MM.1S (cell line): Measurements from ENCODE around the gene R3HDM4.

Source experiments
- DNase-seq: peaks from one replicate; pipeline ENCODE4 v3.0.0-alpha.2; 2015
- H2AFZ ChIP-seq: fragments of 300-600 bp; sonication (generic); 2 replicates; pipeline ENCODE4 v1.6.0; 2016; ENCODE audit warnings: antibody characterized with exemption, low read length
- H3F3A ChIP-seq: fragments of 300-600 bp; sonication (generic); 2 replicates; pipeline ENCODE4 v1.6.1; 2016; ENCODE audit warnings: mild to moderate bottlenecking, antibody characterized with exemption, low read length, moderate library complexity, mixed read lengths; ENCODE audit not compliant: insufficient read depth
- H3K27ac ChIP-seq: fragments of 300-600 bp; sonication (generic); 2 replicates; pipeline ENCODE4 v1.5.1; 2016; ENCODE audit warnings: mild to moderate bottlenecking, low read length
- H3K27me3 ChIP-seq: fragments of 300-600 bp; sonication (generic); replicated peaks from 2 replicates; pipeline ENCODE4 v1.6.0; 2016; ENCODE audit warnings: low read length; ENCODE audit not compliant: insufficient read depth
- H3K36me3 ChIP-seq: fragments of 300-600 bp; sonication (generic); replicated peaks from 2 replicates; pipeline ENCODE4 v1.6.1; 2016; ENCODE audit warnings: mild to moderate bottlenecking, low read length, mixed read lengths; ENCODE audit not compliant: insufficient read depth
- H3K4me1 ChIP-seq: fragments of 300-600 bp; sonication (generic); 2 replicates; pipeline ENCODE4 v1.6.1; 2016; ENCODE audit warnings: low read length, mixed read lengths
- H3K4me2 ChIP-seq: fragments of 300-600 bp; sonication (generic); 2 replicates; pipeline ENCODE4 v1.6.0; 2016; ENCODE audit warnings: low read depth, low read length
- H3K4me3 ChIP-seq: fragments of 300-600 bp; sonication (generic); 2 replicates; pipeline ENCODE4 v1.5.1; 2016; ENCODE audit warnings: low read length, mixed read lengths
- H3K79me2 ChIP-seq: fragments of 300-600 bp; sonication (generic); 2 replicates; pipeline ENCODE4 v1.6.1; 2016; ENCODE audit warnings: mixed run types, low read length, mixed read lengths
- H3K9ac ChIP-seq: fragments of 300-600 bp; sonication (generic); 2 replicates; pipeline ENCODE4 v1.6.1; 2016; ENCODE audit warnings: low read length, mixed read lengths
- H3K9me2 ChIP-seq: fragments of 300-600 bp; sonication (generic); replicated peaks from 2 replicates; pipeline ENCODE4 v1.6.1; 2016; ENCODE audit warnings: mild to moderate bottlenecking, low read length, mixed read lengths; ENCODE audit not compliant: insufficient read depth
- H3K9me3 ChIP-seq: fragments of 300-600 bp; sonication (generic); replicated peaks from 2 replicates; pipeline ENCODE4 v1.6.1; 2016; ENCODE audit warnings: mild to moderate bottlenecking, low read length, mixed read lengths; ENCODE audit not compliant: insufficient read depth
- H4K20me1 ChIP-seq: fragments of 300-600 bp; sonication (generic); 2 replicates; pipeline ENCODE4 v1.6.1; 2016; ENCODE audit warnings: mild to moderate bottlenecking, low read length, moderate library complexity, mixed read lengths; ENCODE audit not compliant: insufficient read depth
- EZH2 ChIP-seq: fragments of 300-600 bp; sonication (generic); optimal IDR thresholded peaks from 2 replicates; pipeline ENCODE3; 2017; ENCODE audit warnings: low read depth, mild to moderate bottlenecking, antibody characterized with exemption, low read length, mixed read lengths
- EZH2phosphoT487 ChIP-seq: fragments of 300-600 bp; sonication (generic); IDR thresholded peaks from 2 replicates; pipeline ENCODE4 v1.6.1; 2018; ENCODE audit warnings: antibody characterized with exemption, low read length
- TF ChIP-seq, protein P1 (sequence below): fragments of 300-600 bp; sonication (generic); IDR thresholded peaks from 2 replicates; pipeline ENCODE4 v1.5.1; 2016; ENCODE audit warnings: antibody characterized with exemption, low read length, mixed read lengths

Gene R3HDM4

GRCh38 chr19:901216-902092, 11.6 kb downstream of the R3HDM4 start:
- no peaks in the 10 kb centered on the region for H3K9me2 ChIP-seq
- H3K79me2 ChIP-seq: no peaks in the 10 kb centered on the region
- H3K4me3 ChIP-seq: no peak overlapping the region
- no peak overlapping the region for H3K27ac ChIP-seq
- H3K27me3 ChIP-seq: no peaks in the 10 kb centered on the region
- DNase-seq: no peak
- no peak for TF ChIP-seq EZH2
- TF ChIP-seq, protein P1, sequence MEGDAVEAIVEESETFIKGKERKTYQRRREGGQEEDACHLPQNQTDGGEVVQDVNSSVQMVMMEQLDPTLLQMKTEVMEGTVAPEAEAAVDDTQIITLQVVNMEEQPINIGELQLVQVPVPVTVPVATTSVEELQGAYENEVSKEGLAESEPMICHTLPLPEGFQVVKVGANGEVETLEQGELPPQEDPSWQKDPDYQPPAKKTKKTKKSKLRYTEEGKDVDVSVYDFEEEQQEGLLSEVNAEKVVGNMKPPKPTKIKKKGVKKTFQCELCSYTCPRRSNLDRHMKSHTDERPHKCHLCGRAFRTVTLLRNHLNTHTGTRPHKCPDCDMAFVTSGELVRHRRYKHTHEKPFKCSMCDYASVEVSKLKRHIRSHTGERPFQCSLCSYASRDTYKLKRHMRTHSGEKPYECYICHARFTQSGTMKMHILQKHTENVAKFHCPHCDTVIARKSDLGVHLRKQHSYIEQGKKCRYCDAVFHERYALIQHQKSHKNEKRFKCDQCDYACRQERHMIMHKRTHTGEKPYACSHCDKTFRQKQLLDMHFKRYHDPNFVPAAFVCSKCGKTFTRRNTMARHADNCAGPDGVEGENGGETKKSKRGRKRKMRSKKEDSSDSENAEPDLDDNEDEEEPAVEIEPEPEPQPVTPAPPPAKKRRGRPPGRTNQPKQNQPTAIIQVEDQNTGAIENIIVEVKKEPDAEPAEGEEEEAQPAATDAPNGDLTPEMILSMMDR: no peak
- no peak for TF ChIP-seq EZH2phosphoT487
- H3K36me3 ChIP-seq: no peaks in the 10 kb centered on the region
- H3K4me2 ChIP-seq: no peak overlapping the region
- H4K20me1 ChIP-seq: no peaks in the 10 kb centered on the region
- H3K9me3 ChIP-seq: no peaks in the 10 kb centered on the region
- H2AFZ ChIP-seq: no peak overlapping the region
- H3F3A ChIP-seq: no peaks in the 10 kb centered on the region
- H3K9ac ChIP-seq: no peak overlapping the region
- no peaks in the 10 kb centered on the region for H3K4me1 ChIP-seq

- Histone ChIP-seq H3K4me2 (no peak overlapping the region), H3K36me3 (no peaks in the 10 kb centered on the region), H3F3A (no peaks in the 10 kb centered on the region), H3K4me3 (no peak overlapping the region), H3K9me3 (no peaks in the 10 kb centered on the region), H3K9ac (no peak overlapping the region), H3K9me2 (no peaks in the 10 kb centered on the region), H4K20me1 (no peaks in the 10 kb centered on the region), H3K4me1 (no peaks in the 10 kb centered on the region), H2AFZ (no peak overlapping the region), H3K27ac (no peak overlapping the region), H3K79me2 (no peaks in the 10 kb centered on the region), H3K27me3 (no peaks in the 10 kb centered on the region)
- no peak for DNase-seq
- TF ChIP-seq, protein P1: no peak
- TF ChIP-seq EZH2phosphoT487 (no peak), EZH2 (no peak)
Measured at GRCh38 chr19:900302-901111, 12.5 kb downstream of the R3HDM4 start.

- H3K36me3 ChIP-seq: no peaks in the 10 kb centered on the region
- H3K4me3 ChIP-seq: no peak overlapping the region
- H3K4me2 ChIP-seq: no peak overlapping the region
- H3K9me3 ChIP-seq: no peaks in the 10 kb centered on the region
- no peak overlapping the region for H3K27ac ChIP-seq
- no peak overlapping the region for H2AFZ ChIP-seq
- H3K27me3 ChIP-seq: no peaks in the 10 kb centered on the region
- H3K9ac ChIP-seq: no peak overlapping the region
- no peaks in the 10 kb centered on the region for H4K20me1 ChIP-seq
- H3K79me2 ChIP-seq: no peaks in the 10 kb centered on the region
- no peak for TF ChIP-seq EZH2phosphoT487
- no peak for TF ChIP-seq EZH2
- TF ChIP-seq, protein P1: no peak
- no peaks in the 10 kb centered on the region for H3K4me1 ChIP-seq
- no peaks in the 10 kb centered on the region for H3K9me2 ChIP-seq
- H3F3A ChIP-seq: no peaks in the 10 kb centered on the region
- DNase-seq: no peak
Measured at GRCh38 chr19:900043-900301, 13.0 kb downstream of the R3HDM4 start.
